M059J (cell line): ENCODE data around the gene SMAD2. TPM values are rescaled to one million over a fixed set of nuclear protein-coding genes. Genes with fewer than 3 reads are reported as not detected.

Source experiments
- DNase-seq: peaks from one replicate; pipeline ENCODE4 v3.0.0-alpha.2; 2012; ENCODE audit warnings: low read depth
- total RNA-seq: library from RNA; depleted of rRNA; stranded (reverse); fragments of >200 nt; shearing (Covaris generic); gene quantifications from 2 replicates; pipeline ENCODE4 v1.2.3, GENCODE V29; 2014

Gene SMAD2
- total RNA-seq, 1 experiment from 2014 or later: 171 TPM

DNA sequence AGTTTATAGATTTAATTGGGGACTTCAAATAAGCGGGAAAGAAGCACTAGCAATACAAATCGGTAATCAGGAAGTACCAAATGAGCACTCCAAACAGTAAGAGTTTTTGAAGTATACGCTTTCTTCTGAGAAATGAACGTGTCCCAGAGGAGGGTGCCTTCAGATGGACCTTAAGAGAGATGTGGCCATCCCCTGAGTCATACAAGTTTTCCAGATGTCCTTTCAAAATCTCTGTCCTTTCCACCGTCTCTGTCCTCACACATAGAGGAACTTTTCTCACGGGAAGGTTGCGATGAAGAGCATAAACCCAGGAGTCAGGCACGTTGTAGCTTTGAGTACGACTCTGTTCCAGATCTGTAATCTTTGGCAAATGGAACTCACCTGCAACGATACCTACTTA, 1.7 kb upstream of the SMAD2 start:
- no peak for DNase-seq

DNA sequence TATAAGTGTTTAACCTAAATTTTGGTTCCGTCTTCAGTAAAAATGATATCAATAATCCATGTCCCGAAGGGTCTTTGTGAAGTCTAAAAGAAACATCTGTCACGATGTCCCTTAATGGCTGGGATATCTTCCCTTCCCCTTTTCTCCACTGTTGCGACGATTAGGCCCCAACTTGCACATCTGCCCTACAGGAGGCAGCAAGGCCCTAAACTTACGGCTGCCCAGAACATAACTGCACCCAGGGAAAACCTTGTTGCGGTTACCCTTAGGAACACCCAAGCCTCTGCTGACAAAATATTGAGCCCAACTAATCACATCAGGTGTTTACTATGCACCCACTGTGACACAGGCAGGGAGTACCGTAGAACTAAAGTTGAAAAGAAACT, 1.3 kb upstream of the SMAD2 start:
- DNase-seq: peak; percentile 36

DNA sequence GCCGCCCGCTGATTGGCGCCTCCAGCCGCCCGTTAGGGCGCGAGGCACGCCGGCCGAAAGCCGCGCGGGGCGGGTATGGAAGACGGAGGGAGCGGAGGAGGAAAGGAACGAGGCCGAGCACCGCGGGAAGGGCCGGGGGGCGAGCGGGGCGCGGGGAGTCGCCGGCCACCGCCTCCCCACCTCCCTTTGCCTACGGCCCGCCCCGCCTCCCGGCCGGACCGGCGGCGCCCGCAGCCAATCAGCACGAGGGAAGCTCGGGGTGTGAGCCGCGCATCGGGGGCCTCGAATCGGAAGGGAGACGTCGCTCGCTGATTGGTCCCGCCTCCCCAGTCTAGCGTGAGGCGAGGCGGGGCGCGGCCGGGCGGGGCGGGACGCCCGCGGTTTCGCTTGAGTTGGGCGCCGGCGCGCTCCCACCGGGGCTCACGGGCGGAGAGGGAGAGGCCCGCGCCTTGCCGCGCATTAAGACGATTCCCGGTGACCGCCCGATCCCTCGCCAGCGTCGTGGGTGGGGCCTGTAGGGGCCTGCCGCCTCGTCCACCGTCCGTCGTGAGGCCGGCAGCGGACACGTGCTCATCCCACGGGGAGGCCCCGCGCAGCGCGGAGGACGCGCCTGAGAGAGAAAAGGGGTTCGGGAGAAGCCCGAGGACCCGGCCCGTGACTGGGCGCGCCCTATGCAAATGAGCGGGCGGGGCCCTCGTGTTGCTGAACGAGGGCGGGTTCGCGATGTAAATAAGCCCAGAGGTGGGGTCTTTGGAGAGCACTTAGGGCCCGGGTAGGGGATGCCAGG, 665 bp upstream of the SMAD2 start:
- peak; percentile 96 for DNase-seq

DNA sequence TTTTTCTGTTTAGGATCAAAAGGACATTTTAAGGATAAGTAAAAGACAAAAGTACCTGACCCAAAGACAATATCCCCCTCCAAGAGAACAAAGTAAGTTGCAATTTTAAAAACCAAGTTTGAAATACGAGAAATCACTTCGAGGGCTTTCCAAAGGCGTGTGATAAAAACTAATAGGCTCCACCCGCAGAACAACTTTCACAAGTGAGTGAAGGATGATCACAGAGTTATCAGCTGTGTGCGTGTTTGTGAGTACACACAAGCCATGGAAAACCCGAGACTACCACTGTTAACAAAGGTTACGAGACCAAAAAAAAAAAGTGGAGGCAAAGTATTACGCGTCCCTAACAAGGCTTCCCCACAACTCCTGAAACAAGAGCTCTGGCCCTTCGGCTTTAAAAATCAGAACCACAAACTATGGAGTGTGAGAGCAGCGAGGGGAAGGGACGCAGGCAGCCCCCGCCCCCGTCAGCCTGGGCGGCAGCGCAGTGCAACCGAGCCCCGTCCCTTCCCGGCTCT, 719 bp downstream of the SMAD2 start:
- DNase-seq: peak; percentile 65

DNA sequence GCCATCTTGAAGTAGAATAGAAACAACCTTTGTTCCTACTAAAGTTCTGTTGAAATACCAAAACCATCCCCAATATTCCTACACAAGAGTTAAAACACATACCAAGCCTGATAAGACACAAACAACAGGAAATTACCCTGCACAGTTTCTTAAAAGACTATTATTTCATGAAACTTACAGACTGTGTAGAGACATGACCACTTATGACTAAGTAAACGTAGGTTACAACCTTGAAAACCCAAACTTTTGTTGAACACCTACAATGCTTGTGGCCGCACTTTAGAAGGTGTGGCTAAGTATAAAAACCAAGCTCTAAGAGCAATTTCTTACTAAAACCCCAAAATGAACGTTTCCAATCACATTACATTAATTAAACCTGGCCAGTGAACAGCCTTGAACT, 2.0 kb downstream of the SMAD2 start:
- no peak for DNase-seq

DNA sequence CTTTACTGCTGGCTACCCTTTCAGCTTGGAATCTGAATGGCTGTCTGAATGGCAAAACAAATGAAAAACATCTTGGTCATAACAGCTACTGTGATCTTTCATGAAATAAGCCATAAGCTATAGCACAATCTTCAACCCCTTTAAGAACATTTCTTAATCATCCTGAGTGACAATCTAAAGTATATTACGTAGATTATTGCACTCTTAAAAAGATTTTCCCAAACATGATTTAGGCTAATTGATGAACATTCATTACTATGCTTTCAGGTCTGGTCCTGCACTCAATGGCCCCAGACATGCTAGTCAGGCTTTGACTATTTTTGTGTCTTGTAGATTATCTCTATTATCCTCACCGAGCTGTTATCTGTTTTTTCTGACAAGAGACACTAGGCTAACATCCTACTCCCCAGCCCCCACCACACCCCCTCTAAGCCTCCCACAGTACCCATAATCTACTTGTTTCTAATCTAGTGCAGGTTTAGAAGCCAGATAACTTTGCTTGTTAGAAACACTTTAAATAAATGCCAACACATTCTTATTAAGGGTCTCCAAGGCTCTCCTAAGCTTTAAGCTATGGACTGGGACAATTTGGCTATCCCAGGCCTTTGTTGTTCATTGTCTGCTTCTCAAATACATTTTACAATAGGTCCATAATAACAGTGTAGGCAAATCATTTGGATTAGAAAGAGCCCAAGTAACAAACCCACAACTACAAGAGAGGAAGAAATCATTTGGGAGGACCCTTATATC, 4.2 kb downstream of the SMAD2 start:
- DNase-seq: no peak

DNA sequence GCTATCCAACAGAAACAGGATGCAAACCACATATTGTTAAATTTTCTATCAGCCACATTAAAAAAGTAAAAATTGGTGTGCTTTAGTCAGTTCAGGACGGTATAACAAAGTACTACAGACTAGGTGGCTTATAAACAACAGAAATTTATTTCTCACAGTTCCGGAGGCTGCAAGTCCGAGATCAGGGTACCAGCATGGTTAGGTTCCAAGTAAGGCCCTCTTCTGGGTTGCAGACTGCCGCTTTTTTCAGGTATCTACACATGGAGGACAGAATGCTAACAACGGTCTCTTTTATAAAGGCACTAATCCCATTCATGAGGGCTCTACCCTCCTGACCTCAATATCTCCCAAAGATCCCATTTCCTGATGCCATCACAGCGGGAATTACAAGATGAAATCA, 10.5 kb downstream of the SMAD2 start:
- no peak for DNase-seq

DNA sequence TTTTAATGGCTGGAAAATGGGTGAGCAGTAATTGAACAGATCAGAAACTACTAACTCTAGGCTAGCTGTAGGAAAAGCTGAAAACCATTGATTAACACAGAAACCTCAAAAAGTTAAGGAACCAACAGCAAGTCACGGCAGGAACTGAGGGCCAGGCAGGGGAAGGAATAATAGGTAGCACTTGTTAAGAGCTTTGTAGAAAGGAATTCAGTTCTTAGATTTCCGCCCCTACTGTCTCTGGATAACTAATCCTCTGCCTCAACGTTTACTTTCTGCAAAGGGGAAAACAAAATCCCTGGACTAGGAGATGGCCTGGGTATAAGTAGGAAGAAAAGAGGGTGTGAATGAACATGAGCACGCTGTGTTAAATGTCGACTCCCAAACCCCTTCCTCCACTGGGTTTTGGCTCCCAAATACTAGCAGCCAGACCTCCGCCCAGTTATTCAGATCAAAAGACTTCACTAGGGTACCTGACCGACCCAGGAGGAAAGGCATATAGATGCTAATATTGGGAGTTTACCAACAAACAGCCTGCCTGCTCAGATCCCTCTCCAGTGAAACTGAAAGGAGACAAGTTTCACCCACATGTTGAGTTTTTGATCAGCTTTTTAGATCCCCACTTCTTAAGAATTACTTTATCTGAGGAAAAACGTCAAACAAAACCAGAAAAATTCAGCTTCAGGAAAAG, 12.4 kb downstream of the SMAD2 start:
- DNase-seq: no peak

DNA sequence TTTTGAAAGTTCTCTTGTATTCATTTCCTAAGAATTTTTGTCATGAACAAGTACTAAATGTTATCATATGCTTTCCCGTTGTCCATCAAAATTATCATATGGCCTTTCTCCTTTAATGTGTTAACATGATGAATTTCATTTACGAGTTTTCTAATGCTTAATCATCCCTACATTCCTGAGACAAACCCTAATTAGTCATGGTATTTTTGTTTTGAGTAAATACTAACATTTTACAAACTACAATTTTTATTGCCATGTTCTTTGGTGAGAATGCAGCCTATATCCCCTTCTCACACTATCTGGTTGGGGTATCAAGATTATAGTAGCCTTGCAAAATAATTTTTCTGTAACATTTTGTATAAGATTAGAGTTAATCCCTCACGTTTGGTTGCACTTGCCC, 14.5 kb downstream of the SMAD2 start:
- peak; percentile 42 for DNase-seq

DNA sequence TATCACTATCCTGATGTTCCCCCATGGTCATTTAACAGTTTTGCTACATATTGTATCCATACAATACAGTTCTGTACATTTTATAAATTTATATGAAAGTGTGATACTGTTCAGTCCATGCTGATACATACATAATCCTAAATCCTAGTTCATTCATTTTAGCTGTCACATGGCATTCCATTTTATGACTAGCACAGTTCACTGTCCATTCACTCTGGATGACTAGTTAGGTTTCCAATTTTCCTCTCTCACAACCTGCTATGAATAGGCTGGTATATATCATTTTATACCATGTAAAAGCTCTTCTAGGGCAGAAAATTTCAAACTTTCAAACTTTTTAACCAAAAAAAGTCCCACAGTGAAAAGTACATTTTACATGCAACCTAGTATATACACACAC, 15.2 kb downstream of the SMAD2 start:
- peak; percentile 39 for DNase-seq

DNA sequence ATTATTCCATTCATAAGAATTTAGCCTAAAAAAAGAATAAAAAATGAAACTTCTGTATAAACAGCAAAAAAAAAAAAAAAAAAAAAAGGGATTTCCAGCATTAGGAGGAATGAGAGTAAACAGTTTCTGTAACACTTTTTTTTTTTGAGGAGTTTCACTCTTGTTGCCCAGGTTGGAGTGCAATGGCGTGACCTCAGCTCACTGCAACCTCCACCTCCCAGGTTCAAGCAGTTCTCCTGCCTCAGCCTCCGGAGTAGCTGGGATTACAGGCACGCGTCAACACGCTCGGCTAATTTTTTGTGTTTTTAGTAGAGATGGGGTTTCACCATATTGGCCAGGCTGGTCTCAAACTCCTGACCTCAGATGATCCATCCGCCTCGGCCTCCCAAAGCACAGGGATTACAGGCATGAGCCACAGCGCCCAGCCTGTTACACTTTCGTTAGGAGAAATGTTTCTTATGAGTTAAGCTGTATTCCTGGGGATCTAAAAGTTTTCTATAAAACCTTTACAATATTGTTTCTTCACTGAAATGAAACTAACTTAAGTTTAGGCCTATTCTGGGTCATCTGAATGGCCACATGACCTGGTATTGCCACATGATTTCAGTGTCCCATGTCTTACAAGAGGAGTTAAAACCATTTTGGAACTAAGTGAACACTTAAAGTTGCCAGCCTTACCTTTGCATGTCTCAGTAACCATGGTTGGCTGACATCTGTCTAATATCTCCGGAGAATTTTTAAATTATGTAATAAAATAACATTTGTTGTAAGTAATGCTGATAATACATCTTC, 17.5 kb downstream of the SMAD2 start:
- DNase-seq: no peak

DNA sequence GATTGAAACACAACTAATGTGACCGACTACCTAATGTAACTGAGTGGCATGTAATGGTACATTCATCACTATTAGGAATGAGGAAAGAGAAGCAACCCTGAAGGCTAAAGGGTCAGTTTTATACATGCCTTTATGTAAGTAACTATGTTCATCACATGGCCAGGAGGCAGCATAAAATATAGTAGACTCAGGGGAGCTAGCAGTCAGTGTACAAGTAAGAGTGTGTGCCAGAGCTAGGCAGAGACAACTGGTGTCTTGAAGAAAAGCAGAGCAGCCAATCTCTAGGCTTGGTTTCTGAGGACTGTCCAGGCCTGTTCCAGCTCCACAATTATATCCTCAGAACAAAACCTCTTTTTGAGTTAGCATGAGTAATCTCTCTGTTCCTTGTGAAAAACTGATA, 18.1 kb downstream of the SMAD2 start:
- DNase-seq: no peak

DNA sequence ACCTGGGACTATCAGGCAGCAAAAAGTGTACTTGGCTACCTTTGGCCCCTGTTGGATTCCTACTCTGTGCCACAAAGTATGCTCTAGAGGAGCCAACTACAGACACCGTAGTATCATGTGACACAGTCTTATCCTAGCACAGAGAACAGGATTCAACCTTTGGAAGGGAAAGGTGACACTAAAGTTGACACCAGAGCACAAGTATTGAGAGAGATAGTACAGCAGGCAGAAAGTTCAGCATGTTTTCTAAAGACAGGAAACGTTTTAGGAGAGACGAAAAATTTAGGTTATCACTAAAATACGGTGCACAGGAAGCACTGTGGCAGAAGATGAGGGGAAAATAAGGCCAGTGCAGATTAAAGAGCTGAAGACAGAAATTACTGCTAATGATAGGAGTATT, 18.6 kb downstream of the SMAD2 start:
- DNase-seq: no peak

DNA sequence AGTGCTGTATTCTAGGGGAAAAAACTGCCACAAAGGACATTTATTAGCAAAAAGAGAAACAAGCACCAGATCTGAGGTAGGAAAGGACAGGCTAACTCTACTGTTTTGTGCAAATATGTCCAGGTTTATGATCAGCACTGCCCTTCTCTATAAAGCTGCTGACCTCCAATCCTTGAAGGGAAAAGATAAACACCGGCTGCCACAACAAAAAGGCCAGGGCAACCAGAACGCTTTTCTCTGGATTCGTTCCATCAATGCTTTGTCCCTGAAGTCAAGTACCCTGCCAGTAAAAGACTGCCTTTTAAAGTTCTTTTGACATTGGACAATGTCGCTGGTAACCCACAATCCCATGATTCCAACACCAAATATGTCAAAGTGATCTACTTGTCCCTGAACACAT, 21.0 kb downstream of the SMAD2 start:
- peak; percentile 34 for DNase-seq

DNA sequence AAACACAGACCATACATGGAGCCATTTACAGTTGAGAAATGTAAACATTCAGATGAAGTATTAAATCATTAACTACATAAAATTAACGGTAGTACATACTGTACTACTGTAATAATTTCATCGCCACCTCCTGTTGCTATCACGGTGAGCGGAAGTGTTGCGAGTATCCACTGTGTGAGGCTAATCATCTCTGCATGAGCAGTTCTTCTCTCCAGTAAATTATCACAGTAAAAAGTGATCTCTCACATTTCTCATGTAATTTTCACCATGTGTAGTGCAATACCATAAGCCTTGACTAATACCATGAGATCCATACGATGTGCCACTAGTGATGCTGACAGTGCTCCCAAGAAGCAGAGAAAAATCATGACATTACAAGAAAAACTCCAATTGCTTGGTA, 21.9 kb downstream of the SMAD2 start:
- no peak for DNase-seq

DNA sequence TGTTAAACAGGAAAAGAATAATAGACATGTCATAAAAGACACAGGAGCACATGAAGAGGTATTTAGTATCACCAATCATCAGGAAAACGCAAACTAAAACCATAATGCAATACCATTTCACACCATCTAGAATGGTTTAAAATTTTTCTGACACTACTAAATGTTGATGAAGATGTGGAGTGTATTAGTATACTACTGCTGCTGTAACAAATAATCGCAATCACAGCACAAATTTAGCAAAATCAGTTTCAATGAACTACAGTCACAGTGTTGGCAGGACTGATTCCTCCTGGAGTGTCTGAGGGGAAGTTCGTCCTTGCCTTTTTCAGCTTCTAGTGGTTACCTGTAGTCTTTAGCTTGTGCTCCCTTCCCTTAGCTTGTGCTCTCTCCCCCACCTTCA, 24.1 kb downstream of the SMAD2 start:
- DNase-seq: no peak

DNA sequence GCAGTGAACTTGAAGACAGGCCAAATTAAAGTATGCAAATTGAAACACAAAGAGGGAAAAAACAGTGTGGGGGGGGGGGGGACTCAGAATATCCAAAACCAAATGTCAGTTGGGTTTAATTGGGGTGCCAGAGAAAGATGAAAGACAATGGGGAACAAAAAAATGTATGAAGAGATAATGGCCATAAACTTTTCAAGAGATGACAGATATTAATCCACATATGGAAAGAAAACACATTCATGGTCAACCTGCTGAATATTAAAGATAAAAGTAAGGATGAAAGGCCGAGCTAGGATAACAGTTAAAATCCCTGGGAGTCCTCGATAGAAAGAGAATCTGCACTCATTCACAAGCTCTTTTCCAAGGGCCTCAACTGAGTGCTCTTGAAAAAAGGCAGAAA, 26.6 kb downstream of the SMAD2 start:
- no peak for DNase-seq

DNA sequence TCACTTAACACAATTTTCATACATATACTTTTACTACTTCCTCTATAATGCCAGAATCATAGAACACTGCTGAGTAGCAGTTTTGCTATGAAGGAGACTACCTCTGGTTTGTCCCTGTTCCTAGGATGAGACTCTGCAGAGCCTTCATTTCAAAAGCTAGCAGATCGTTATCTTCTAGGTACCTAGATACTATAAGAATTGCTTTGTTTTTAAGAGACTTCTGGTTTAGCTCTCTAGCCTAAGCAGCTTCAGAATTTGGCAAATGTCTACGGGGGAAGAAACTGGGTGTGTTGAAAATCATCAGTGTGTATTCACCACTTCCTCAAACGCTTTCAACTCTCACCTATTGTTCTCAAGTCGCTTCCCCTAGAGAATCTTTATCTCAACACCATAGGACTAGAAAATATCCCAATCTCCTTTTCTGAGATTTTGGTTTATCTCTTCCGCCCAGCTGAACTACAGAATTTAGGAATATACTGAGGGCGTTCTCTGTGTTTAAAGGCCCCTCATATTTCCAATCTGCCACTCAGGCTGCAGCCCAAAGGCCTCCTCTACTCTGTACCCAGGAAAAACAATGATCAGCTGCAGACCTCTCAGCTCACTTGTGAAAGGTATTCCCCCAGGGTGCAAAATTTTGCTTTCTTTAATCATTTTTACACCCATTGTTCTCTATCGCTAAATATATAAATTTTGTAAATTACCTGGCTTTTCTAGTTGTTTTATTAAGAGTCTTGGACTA, 28.7 kb downstream of the SMAD2 start:
- no peak for DNase-seq

DNA sequence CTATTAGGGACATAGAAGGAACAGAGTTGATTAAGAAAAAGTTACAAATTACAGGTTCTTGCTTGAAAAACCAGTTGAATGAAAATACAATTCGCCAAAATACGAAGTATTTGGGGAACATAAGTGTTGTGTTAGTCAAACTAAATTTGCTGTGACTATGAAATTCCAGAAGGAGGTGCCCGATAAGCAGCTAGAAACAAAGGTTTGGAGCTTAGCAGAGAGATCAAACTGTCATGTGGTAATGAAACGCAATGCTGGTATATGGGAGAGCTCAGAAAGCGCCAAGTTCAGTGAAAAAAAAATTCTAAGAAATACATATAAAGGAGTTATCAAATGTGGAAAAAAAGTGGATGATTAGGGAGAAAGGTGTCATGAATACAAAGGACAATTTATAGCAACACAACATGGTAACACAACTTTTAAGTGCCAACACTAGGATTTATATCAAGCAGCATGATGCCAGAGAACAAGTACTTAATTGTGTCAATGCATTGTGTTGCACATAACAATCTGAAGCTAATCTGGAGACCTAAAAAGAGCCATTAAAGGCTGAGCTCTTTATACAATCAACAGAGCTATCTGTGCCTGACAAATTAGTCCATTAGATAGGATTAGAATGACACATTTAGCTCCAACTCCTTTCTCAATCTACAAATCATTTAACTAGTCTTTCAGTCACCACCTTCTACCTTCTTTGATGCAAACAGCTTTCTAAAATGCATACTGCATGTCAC, 31.2 kb downstream of the SMAD2 start:
- no peak for DNase-seq

DNA sequence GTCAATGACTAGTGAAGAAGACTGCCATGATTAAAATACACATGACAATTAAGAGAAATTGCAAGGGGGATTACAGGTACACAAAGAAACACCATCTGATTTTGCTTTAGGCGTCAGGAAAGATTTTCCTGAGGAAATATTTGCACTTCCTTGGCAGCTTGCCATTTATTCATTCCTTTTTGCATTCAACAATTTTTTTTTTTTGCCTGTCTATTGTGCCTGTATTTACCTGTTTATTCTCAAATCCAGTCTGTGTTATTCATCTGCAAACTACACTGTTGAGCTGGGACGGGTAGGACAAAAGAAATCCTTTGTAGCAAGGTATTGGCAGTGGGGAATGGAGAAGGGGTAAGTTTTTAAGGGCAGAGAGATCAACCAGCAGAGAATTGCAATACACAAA, 31.8 kb downstream of the SMAD2 start:
- no peak for DNase-seq
